ENCODE data around the gene IL24.
"Not testable (repeated sequence)": the region's sequence is repeated elsewhere in the genome, so short reads cannot be mapped to it uniquely, and the experiment has no call there.

Gene IL24

GRCh38 chr1:206897175-206897574 lies at the start of gene IL24:
Gene IL24 (plus strand): TSS chr1:206897443. CDS start chr1:206897833, 390 bp downstream.
- no peak for TF ChIP-seq CTCF (IDR thresholded peaks at IDR 0.05; ENCODE audit: insufficient read depth, low read depth, low read length, missing control alignments)
- DNase-seq (ENCODE audit: low read depth), result peak; percentile 31
- no peak within 1 kb of the TSS for H3K4me3 ChIP-seq (ENCODE audit: low read depth, low read length)

- no peak for DNase-seq (ENCODE audit: low read depth)
- H3K4me3 ChIP-seq (ENCODE audit: low read depth, low read length), result no peak overlapping the region
- TF ChIP-seq CTCF (IDR thresholded peaks at IDR 0.05; ENCODE audit: insufficient read depth, low read depth, low read length, missing control alignments), result no peak
These were observed 49.3 kb upstream of the IL24 start for GRCh38 chr1:206847946-206848345.

- TF ChIP-seq CTCF (IDR thresholded peaks at IDR 0.05; ENCODE audit: insufficient read depth, low read depth, low read length, missing control alignments), result no peak
- DNase-seq (ENCODE audit: low read depth), result no peak
- H3K4me3 ChIP-seq (ENCODE audit: low read depth, low read length), result no peak overlapping the region
These were observed 46.8 kb upstream of the IL24 start for GRCh38 chr1:206850401-206850800.

- H3K4me3 ChIP-seq (ENCODE audit: low read depth, low read length), result no peak overlapping the region
- TF ChIP-seq CTCF (IDR thresholded peaks at IDR 0.05; ENCODE audit: insufficient read depth, low read depth, low read length, missing control alignments), result no peak
- no peak for DNase-seq (ENCODE audit: low read depth)
These were observed 45.8 kb upstream of the IL24 start for GRCh38 chr1:206851341-206852010.

- not testable (repeated sequence) for H3K4me3 ChIP-seq (ENCODE audit: low read depth, low read length); DNase-seq (ENCODE audit: low read depth)
These were observed 44.6 kb upstream of the IL24 start for GRCh38 chr1:206852662-206853061.

DNA sequence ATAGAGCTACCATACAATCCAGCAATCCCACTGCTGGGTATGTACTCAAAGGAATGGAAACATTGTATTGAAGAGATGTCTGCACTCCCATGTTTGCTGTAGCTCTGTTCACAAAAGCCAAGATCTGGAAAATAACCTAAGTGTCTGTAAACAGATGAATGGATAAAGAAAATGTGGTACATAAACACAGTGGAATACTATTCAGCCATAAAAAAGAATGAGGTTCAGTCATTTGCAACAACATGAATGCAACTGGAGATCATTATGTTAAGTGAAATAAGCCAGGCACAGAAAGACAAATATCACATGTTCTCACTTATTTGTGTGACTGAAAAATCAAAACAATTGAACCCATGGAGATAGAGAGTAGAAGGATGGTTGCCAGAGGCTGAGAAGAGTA lies 43.5 kb upstream of the IL24 start:
- not testable (repeated sequence) for DNase-seq (ENCODE audit: low read depth); H3K4me3 ChIP-seq (ENCODE audit: low read depth, low read length)

GRCh38 chr1:206854401-206855129 lies 42.7 kb upstream of the IL24 start:
- DNase-seq (ENCODE audit: low read depth), result no peak
- no peak for TF ChIP-seq CTCF (IDR thresholded peaks at IDR 0.05; ENCODE audit: insufficient read depth, low read depth, low read length, missing control alignments)
- H3K4me3 ChIP-seq (ENCODE audit: low read depth, low read length), result no peak overlapping the region

GRCh38 chr1:206855859-206856258 lies 41.4 kb upstream of the IL24 start:
- TF ChIP-seq CTCF (IDR thresholded peaks at IDR 0.05; ENCODE audit: insufficient read depth, low read depth, low read length, missing control alignments), result no peak
- no peak for DNase-seq (ENCODE audit: low read depth)
- H3K4me3 ChIP-seq (ENCODE audit: low read depth, low read length), result no peak overlapping the region
